NOMO-1 (cell line): ENCODE results near the gene ANP32B.
"Not testable (repeated sequence)": the region's sequence is repeated elsewhere in the genome, so short reads cannot be mapped to it uniquely, and the experiment has no call there.

Source experiments
- DNase-seq, 2 experiments: peaks; one replicate each; lab custom pipeline; 2025; ENCODE audit not compliant: unreplicated experiment in 2 of 2; lab: John Stamatoyannopoulos, UW

The ANP32B gene

DNA sequence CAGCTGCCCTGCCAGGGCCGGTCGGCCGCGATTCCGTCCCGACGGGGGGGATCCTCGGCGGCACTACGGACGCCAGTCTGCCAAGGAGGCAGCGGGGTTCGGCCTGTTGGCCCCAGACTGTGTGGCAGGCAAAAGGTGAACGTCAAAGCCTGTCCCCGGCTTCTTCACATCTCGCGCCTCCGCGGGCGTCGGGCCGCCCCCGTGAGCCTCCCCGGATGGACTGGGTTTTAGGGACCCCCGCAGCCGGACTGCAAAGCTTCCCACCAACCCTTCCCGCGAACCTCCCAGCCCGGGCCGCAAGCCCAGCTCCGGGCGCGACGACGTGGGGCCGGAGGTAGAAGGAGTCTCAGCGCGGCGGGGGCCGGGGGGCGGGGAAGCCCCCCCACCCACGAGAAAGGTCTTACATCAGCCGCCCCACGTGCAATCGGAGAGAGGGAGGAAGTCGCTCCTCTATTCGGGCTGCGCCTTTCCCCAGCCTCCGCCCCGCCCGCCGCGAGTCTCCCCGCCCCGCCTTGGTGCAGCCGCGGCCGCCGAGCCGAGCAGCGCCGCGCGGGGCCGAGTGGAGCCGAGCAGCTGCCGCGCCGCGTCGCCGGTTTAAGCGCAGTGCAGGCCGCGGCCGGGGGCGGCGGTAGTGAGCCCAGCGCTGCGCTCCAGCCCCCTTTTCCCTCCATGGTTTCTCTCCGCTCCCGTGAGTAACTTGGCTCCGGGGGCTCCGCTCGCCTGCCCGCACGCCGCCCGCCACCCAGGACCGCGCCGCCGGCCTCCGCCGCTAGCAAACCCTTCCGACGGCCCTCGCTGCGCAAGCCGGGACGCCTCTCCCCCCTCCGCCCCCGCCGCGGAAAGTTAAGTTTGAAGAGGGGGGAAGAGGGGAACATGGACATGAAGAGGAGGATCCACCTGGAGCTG lies at the start of gene ANP32B:
ANP32B (plus strand) TSS at position 659 of the 906 bp plus-strand sequence; CDS start at position 874, 215 bp downstream.
- peak; percentile 88 to 96 for DNase-seq

DNA sequence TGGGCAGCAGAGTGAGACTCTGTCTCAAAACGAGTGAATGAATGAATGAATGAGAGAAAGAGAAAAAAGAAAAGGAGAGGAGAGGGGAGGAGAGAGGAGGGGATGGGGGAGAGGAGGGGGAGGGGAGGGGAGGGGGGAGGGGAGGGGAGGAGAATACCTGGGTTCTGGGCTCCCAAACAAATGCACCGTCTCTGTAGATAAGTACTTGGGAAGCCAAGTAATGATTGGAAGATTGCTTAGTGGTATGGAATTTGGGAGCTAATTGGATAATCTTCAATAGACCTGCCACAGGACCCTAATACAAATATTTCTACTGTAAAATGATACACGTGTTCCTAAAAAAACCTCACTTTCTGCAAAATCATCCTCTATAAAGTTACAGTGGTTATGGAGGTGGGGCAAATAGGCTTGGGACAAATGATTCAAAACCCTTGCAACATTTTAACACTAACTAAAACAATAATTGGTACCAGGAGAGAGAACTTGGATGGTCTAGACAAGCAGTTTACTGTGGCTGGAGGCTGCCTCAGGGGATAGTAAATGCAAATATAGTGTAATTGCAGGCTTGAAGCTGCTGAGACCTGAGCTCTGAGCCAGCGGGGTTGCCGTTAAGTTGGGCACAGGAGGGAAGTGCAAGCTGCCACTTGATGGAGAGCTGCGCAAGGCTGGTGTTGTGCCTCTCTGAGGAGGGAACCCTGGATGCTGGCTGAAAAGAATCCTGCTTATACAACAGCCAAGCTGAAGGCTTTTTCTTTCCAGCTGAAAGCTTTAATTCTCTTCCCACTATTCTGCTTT lies 48.6 kb upstream of the ANP32B start:
- DNase-seq = no peak

DNA sequence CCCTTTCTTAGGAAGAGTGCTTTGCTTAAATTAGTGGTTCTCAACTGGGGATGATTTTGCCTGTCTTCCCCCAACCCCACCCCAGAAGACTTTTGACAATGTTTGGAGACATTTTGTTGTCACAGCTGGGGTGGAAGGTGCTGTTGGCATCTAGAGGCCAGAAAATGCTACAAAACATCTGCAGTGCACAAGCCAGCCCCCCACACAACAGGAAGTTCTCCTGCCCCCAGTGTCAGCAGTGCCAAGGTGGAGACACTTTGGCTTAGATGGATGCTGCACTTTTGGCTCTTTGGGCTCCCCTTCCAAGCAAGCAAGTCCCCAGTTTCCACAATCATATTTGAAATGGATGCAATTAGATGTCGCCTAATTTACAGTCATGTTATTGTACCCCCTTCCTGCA lies 47.9 kb upstream of the ANP32B start:
- DNase-seq = no peak

DNA sequence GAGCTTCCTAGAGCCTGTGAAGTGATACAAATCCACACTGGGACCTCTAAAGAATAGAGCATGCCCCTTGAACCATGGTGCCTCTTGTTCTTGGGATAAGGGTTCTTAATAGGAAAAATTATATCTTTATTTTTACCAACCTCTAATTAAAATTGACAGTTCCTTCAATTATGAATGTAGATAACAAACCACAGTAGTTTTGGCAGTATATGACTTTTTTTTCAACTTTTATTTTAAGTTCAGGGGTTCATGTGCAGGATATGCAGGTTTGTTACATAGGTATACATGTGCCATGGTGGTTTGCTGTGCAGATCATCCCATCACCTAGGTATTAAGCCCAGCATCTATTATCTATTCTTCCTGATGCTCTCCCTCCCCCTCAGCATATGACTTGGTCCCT lies 46.1 kb upstream of the ANP32B start:
- no peak for DNase-seq

DNA sequence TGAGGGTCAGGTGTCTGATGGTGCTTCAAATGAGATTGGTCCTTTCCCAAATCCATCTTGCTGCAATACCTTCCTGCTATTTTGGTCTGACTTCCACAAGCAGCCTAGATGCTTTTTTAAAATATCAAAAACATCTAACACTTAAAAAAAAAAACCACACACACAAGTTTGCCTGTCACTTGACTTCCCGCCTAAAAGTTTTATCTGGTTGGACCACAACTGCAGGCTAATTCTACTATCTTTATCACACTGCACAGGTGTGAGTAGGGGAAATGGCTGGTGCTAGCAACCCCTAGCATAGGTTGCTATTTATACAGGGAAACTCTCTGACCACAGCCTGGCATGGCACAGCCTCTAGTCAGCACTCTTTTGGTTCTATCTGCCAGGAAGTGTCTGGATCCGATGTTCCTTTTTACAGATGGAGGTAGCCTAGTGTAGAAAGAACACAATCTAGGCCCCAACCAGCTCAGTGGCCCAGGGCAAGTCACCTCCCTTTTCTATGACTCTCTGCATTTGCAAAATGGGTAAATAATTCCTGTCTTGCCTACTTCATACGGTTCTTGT lies 45.0 kb upstream of the ANP32B start, which contains the start of gene HEMGN:
HEMGN (minus strand) TSS at position 92 of the 564 bp plus-strand sequence; CDS start at position 56, 36 bp downstream.
- no peak for DNase-seq

DNA sequence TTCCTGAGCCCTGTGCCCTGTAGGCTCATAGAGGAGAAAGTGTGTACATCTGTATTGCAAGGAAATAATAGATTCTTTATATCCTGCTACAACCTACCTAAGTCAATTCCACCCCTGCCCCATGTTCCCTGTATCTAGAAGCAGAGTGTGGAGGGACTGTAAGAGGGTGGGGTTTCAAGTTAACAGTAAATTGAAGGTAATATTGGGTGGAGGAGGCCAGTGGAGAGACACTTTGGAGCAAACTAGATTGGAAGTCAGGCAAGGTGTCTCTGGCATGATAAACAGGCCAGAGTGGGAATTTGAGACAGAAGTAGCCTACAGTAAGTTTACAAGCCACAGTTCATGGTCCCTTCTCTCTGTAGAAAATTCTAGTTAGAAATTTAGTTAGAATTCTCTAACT lies 42.9 kb upstream of the ANP32B start:
- DNase-seq = no peak

DNA sequence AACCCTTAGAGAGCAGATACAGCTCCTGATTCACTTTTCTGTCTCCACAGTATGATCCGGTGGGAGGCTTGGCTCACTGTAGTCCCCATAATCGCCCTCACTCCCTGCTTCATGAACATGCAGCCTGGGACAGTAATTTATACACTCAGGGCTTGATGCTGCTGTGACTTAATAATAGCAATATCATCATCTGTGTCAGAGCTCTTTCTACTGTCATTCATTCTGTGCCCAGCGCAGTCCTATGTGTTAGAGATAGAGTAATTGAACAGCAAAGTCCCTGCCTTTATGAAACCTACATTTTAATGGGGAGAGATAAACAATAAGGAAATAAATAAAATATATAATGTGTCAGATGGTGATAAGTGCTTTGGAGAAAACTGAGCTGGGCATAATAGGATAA lies 42.4 kb upstream of the ANP32B start:
- DNase-seq = no peak

DNA sequence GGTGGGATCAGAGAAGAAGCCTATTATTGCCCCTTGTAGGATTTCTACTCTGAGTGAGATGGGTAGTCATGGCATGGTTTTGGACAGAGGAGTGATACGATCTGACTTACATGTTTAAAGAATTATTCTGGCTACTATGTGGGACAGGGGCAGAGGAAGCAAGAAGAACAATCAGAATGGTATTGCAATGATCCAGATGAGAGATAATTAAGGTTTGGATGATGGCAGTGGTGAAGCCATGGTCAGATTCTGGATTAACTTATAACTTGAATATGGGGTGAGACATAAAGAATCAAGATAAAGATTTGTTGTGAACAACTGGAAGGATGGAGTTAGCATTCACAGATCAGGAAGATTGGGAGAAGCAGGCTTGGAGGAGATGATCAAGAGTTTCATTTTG lies 41.8 kb upstream of the ANP32B start:
- DNase-seq = no peak

DNA sequence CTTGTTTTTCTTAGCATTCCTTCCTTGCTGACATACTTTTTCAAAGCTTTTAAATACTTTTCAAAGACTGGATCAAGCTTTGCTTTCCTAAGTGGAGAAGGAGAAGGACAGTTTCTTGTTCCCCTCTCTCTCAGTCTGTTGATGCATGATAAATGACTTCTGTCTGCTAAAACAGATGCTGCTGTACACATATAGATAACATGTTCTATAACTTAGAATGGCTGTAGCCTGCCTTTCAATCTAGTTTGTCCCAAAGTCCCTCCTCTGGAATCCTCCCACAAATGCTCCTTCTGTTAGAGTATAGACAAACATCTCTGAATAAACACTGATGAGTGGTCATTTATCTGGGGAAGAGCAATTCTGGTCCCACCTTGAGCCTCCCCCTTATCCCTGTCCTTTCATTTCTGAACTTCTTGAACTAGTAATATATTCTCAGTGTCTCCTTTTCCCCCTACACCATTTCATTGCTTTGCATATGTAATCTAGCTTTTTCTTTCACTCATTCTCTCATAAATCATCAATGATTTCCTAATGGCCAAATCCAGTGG lies 39.8 kb upstream of the ANP32B start:
- DNase-seq = peak in 1 of 2 experiments; percentile 38

DNA sequence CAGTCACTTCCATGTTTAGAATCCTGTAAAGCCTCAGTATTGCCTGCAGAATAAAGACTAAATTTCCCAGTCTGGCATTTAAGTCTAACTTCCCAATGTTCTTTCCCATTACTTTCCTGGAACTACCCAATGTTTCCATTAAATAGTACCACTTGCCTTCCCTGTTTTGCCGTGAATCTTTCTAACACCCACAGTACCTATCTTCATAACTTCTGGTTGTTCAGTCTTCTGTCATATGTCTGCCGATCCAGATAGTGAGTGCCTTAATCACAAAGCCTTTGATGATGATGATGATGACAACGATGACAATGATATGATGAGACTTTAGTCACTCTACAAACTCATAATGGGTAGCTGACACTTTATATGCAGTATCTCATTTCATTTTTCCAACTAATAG lies 38.5 kb upstream of the ANP32B start:
- no peak for DNase-seq

DNA sequence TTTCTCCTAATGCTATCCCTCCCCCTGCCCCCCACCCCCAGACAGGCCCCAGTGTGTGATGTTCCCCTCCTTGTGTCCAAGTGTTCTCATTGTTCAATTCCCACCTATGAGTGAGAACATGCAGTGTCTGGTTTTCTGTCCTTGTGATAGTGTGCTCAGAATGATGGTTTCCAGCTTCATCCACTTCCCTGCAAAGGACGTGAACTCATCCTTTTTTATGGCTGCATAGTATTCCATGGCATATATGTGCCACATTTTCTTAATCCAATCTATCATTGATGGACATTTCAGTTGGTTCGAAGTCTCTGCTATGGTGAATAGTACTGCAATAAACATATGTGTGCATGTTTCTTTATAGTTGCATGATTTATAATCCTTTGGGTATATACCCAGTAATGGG lies 37.7 kb upstream of the ANP32B start:
- not testable (repeated sequence) for DNase-seq

DNA sequence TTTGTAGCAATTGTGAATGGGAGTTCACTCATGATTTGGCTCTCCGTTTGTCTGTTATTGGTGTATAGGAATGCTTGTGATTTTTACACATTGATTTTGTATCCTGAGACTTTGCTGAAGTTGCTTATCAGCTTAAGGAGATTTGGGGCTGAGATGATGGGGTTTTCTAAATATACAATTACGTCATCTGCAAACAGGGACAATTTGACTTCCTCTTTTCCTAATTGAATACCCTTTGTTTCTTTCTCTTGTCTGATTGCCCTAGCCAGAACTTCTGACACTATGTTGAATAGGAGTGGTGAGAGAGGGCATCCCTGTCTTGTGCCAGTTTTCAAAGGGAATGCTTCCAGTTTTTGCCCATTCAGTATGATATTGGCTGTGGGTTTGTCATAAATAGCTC lies 36.0 kb upstream of the ANP32B start:
- not testable (repeated sequence) for DNase-seq

DNA sequence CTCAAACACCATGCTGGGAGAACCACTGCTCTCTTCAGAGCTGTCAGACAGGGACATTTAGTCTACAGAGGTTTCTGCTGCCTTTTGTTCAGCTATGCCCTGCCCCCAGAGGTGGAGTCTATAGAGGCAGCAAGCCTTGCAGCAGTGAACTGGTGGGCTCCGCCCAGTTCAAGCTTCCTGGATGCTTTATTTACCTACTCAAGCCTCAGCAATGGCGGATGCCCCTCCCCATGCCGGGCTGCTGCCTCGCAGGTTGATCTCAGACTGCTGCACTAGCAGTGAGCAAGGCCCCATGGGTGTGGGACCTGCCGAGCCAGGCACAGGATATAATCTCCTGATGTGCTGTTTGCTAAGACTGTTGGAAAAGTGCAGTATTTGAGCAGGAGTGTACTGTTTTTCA lies 32.3 kb upstream of the ANP32B start:
- DNase-seq = not testable (repeated sequence)

DNA sequence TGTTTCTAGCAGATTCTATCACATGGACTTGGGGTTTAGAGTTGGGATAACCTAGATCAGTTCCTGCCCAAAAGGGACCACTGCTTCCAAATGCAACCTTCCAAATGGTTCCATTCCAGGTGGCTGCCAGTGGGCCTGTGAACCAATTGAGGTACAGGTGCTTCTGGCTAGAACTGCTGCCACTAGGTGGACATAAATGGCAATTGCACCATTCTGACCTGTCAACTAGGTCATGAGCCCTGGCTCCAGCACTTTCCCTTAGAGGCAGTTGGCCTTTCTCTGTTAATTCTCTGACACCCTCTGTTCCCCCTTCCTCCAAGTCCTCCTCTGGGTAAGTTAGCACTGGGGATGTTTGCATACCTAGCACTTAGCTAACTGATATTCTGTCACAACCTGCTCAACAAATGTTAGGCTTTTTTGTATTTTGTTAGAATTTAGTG lies 28.6 kb upstream of the ANP32B start:
- DNase-seq = peak; percentile 27 to 40

DNA sequence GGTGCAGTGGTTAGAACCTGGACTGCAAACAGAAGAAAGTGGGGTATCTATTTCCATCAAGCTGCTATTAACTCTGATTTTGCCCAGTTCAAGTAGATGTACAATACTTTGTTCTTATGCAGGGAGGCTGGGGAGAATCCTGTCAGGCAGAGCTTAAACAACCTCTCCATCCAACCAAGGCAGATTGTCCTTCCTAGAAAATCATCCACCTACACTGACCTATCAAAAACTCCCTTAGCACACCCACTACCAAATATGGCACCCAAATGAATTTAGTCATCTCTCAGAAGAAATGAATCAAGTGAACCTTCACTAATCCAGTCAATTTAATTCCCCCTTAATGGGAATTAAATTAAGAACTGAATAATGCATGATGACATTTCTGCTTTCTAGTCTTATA lies 26.8 kb upstream of the ANP32B start:
- DNase-seq = no peak

DNA sequence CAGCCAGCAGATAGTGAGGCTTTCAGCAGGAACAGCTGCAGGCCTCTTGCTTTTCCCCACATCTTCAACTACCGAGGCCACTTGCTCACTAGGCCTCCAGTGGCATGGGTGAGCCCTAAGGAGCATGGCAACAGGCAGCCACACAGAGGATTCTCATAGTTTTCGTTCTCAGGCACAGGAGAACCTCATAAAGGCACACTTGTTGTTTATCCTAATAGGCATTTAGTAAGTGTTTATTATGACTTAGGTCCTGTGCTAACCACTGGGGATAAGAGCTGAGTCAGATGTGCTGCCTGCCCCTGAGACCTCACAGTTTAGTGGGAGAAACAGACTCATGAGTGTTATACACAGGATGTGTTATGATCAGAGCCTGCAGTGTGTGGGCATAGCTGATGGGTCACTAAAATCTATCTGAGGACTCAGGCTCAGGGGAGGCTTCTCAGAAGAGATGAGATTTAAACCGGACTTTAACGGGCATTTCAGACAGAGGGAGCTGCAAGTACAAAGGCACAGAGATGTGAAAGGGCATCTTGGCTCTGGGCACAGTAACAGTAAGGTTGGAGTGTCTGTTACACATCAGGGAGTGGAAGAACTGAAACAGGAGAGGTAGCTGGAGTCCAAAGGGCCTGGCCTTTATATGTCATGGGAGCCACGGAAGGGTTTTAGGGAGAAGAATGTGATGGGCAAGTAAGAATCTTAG lies 24.2 kb upstream of the ANP32B start:
- no peak for DNase-seq

DNA sequence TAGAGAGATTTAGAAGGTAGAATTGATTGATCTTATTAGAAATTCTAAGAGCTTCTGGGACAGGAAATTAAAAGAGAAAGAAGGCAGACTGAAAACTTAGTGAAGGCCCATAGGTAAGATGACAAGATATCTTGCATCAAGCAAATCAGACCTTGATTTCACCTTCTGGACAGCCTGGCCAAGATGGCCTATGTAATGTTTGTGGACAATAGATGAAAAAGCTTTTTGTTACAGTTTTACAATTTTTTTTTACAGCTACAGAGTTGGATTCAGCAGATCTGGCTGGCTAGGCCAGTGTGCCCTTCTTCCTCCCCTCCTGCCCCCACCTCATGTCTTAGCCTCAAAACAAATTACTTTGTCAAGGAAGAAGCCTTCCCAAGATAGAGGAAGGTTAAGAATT lies 23.6 kb upstream of the ANP32B start:
- no peak for DNase-seq

DNA sequence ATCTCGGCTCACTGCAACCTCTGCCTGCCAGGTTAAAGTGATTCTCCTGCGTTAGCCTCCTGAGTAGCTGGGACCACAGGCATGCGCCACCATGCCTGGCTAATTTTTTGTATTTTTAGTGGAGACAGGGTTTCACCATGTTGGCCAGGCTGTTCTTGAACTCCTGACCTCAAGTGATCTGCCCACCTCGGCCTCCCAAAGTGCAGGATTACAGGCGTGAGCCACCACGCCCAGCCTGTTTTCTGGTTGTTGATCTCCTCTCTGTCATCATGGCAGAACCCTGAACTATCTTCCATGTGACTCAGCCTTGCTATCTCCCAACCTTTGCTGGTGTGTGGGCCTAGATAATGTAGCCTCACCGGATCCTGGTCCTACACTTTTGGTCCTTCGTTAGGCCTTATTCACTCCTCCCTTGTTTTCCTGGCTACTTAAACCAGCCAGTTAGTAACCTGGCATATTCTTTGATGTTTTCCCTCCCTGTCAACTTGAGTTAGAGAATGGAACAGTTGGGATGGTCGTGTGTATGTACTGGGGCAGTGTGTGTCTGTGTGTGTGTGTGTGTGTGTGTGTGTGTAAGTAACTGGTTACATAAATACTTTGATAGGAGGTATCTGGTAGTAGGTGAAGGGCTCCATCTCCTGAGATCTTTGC lies 22.3 kb upstream of the ANP32B start:
- DNase-seq = not testable (repeated sequence)

DNA sequence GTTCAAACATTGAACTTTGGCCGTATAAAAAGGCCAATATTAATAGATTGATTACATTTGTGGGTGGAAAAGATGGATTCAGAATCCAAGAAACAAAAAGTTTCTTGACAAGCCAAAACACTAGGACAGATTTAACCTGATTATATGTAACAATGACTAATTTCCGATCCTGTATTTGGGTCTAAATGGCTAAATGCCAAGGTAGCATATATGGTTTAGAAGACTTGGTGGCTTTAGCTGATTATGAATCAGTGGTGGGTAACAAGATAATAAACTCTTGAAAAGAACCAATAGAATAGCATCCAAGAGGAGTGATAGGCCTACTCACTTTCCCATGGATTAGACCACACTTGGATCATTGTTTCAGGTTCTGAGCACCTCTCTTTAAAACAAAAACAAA lies 21.8 kb upstream of the ANP32B start:
- DNase-seq = no peak

DNA sequence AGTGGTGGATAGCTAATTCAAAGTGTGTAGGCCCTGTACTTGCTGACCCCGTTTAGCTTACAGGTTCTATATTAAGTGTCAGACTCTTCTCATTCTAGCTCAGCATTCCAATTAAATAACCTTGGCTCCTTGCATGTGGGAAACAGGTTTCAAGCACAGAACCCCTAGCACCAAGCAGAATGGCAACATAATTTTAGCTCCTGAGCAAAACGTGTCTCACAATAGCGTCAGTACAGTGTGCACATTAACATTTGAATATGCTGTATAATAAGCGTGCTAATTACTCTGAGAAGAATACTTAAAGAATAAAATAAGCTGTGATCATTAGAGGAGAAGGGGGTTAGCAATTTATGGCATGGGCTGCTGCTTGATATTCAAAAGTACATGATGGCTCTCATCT lies 21.0 kb upstream of the ANP32B start:
- DNase-seq = no peak
